Cardiac fibroblast (primary cell): ENCODE results near the gene SUV39H2.

ENCODE experiments used
- DNase-seq, 2 donors: peaks; one replicate each; pipeline versions ENCODE4 v3.0.0 to v3.0.0-alpha.2; 2010; ENCODE audit warnings: low read depth in 2 of 2
- H3K4me3 ChIP-seq, 2 donors: replicated peaks in 1 of 2; 1 replicate in 1 of 2; 2 replicates in 1 of 2; pipeline ENCODE4 v1.5.1; 2011; ENCODE audit warnings: low read depth in 2 of 2, low read length in 2 of 2, mild to moderate bottlenecking in 2 of 2, moderate library complexity in 1 of 2
- TF ChIP-seq, protein P1 (sequence below): IDR thresholded peaks from one replicate; pipeline ENCODE4 v1.5.1; 2011; ENCODE audit warnings: low read depth, mild to moderate bottlenecking, low read length, inconsistent platforms

SUV39H2 gene

DNA sequence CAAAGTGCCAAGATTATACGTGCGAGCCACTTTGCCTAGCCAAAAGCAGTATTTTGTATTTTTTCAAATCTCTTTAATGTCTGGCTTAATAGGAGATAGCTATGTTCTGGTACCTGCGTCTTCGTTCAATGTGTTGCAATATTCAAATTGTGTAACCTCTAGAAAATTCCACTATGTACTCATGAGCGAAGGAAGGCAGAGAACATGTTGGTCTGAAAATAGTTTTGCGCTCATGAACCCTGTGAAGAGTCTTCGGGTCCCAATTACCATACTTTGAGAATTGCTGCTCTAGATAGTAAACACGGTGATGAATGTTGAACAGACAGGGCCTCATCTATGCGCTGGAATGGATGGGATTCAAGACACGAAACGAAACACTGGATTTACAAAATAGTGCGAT lies 2.7 kb upstream of the SUV39H2 start:
- TF ChIP-seq, protein P1, sequence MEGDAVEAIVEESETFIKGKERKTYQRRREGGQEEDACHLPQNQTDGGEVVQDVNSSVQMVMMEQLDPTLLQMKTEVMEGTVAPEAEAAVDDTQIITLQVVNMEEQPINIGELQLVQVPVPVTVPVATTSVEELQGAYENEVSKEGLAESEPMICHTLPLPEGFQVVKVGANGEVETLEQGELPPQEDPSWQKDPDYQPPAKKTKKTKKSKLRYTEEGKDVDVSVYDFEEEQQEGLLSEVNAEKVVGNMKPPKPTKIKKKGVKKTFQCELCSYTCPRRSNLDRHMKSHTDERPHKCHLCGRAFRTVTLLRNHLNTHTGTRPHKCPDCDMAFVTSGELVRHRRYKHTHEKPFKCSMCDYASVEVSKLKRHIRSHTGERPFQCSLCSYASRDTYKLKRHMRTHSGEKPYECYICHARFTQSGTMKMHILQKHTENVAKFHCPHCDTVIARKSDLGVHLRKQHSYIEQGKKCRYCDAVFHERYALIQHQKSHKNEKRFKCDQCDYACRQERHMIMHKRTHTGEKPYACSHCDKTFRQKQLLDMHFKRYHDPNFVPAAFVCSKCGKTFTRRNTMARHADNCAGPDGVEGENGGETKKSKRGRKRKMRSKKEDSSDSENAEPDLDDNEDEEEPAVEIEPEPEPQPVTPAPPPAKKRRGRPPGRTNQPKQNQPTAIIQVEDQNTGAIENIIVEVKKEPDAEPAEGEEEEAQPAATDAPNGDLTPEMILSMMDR, result no peak
- H3K4me3 ChIP-seq, result no peak overlapping the region
- DNase-seq, result no peak

DNA sequence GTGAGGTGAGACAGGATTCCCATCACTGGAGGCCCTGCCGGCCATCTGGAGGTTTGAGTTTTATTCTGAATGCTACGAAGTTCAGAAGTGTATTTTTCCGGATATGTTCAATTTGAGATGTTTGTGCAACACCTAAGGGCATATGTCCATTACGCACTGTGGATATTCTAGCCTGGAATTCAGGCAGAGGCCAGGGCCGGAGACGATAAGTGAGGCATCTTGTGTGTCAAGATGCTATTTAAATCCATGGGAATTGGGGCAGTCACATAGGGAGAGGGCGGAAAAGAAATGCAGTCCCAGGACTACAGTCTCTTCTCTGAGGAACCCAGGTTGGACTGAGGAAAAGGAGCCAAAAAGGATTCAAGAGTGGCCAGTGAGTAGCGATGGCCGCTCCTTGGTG lies 1.9 kb upstream of the SUV39H2 start:
- TF ChIP-seq, protein P1, result no peak
- peak overlapping the region in 1 of 2 donors; percentile 97 for H3K4me3 ChIP-seq
- peak in 1 of 2 donors; percentile 28 for DNase-seq

GRCh38 chr10:14879124-14879927 lies 660 bp downstream of the SUV39H2 start:
- peak overlapping the region; percentile 65 to 85 for H3K4me3 ChIP-seq
- TF ChIP-seq, protein P1, result no peak
- peak; percentile 9 to 11 for DNase-seq

GRCh38 chr10:14879928-14880193 lies 1.2 kb downstream of the SUV39H2 start:
- no peak for DNase-seq

DNA sequence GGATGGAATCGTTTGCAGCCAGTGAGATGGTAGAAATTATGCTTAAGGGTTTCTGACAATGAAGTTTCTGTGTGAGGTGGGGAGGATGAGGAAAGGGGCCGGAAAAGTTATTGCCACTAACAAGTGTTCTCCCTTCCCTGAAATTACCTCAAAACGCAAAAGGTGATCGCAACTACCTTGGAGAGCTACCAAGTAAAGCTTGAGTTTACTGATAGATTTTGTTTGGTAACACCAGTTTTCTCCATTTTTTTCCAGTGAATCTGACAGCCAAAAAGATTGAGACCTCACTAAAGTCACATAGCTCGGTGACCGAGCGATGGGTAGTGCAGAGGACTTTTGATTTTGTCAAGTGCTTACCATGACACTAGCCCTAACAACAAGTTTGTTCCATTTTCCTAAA lies 1.6 kb downstream of the SUV39H2 start:
- peak in 1 of 2 donors; percentile 9 for DNase-seq
- peak overlapping the region; percentile 65 to 85 for H3K4me3 ChIP-seq
- TF ChIP-seq, protein P1, result no peak

More at GRCh38 chr10:14879928-14880193, 1.2 kb downstream of the SUV39H2 start:
- H3K4me3 ChIP-seq, result peak overlapping the region; percentile 65 to 85
- TF ChIP-seq, protein P1, result no peak

DNA sequence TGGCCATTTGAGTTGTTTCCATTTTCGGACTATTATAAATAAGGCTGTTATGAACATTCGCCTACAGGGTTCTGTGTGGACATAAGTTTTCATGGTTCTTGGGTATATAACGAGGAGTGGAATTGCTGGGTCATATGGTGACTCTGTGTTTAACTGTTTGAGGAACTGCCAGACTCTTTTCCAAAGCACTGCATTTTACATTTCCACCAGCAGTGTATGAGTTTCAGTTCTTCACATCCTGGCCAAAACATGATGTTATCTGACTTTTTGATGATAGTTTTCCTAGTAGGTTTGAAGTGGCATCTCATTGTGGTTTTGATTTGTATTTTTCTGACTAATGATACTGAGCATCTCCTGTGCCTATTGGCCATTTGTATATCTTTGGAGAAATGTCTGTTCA lies 5.4 kb downstream of the SUV39H2 start:
- TF ChIP-seq, protein P1, result no peak
- DNase-seq, result no peak
- no peak overlapping the region for H3K4me3 ChIP-seq

- TF ChIP-seq, protein P1, result peak; percentile 43
- H3K4me3 ChIP-seq, result no peak overlapping the region
- peak; percentile 22 to 31 for DNase-seq
These were observed 10.7 kb downstream of the SUV39H2 start for GRCh38 chr10:14889318-14889717.
